Astrocyte (in vitro differentiated cells and primary cell): Measurements from ENCODE around the gene SEMA6A. TPM values are rescaled to one million over a fixed set of nuclear protein-coding genes. Genes with fewer than 3 reads are reported as not detected.

Experiments used
- DNase-seq: peaks from one replicate; pipeline ENCODE4 v3.0.0-alpha.2; 2010; ENCODE audit warnings: low read depth
- FAIRE-seq: peaks from 2 replicates; lab custom pipeline; 2011; peaks lifted over from hg19 to GRCh38; lab: Jason Lieb, UNC
- H2AFZ ChIP-seq: 2 replicates; pipeline ENCODE4 v1.6.0; 2012; ENCODE audit warnings: low read depth, low read length, inconsistent platforms
- H3K27ac ChIP-seq: 2 replicates; pipeline ENCODE4 v1.5.1; 2011; ENCODE audit warnings: low read depth, low read length, inconsistent platforms
- H3K27me3 ChIP-seq: 2 replicates; pipeline ENCODE4 v1.6.0; 2011; ENCODE audit warnings: low read length, inconsistent platforms; ENCODE audit not compliant: insufficient read depth
- H3K36me3 ChIP-seq: 2 replicates; pipeline ENCODE4 v1.5.1; 2011; ENCODE audit warnings: low read length, inconsistent platforms; ENCODE audit not compliant: insufficient read depth
- H3K4me1 ChIP-seq: 2 replicates; pipeline ENCODE4 v1.5.1; 2011; ENCODE audit warnings: low read length, inconsistent platforms; ENCODE audit not compliant: insufficient read depth
- H3K4me2 ChIP-seq: 2 replicates; pipeline ENCODE4 v1.6.0; 2012; ENCODE audit warnings: low read length, inconsistent platforms
- H3K4me3 ChIP-seq: 2 replicates; pipeline ENCODE4 v1.5.1; 2011; ENCODE audit warnings: low read depth, mild to moderate bottlenecking, low read length, inconsistent platforms; ENCODE audit not compliant: insufficient read depth
- H3K79me2 ChIP-seq: 2 replicates; pipeline ENCODE4 v1.6.0; 2012; ENCODE audit warnings: mild to moderate bottlenecking, low read length, inconsistent platforms; ENCODE audit not compliant: insufficient read depth
- H3K9ac ChIP-seq: 2 replicates; pipeline ENCODE4 v1.6.0; 2012; ENCODE audit warnings: mild to moderate bottlenecking, low read length, inconsistent platforms
- H3K9me3 ChIP-seq: 2 replicates; pipeline ENCODE4 v1.5.1; 2012; ENCODE audit warnings: low read depth, mild to moderate bottlenecking, low read length, inconsistent platforms; ENCODE audit not compliant: insufficient read depth
- H4K20me1 ChIP-seq: 2 replicates; pipeline ENCODE4 v1.6.0; 2012; ENCODE audit warnings: low read length, inconsistent platforms; ENCODE audit not compliant: insufficient read depth
- H3K27ac Mint-ChIP-seq: one replicate; pipeline ENCODE4 v1.8.0; 2021; ENCODE audit warnings: mild to moderate bottlenecking, mixed read lengths; ENCODE audit not compliant: unreplicated experiment
- H3K27me3 Mint-ChIP-seq: one replicate; pipeline ENCODE4 v1.8.0; 2021; ENCODE audit warnings: low read depth, mixed read lengths; ENCODE audit not compliant: unreplicated experiment
- H3K36me3 Mint-ChIP-seq: one replicate; pipeline ENCODE4 v1.8.0; 2021; ENCODE audit warnings: low read depth, mixed read lengths; ENCODE audit not compliant: unreplicated experiment
- H3K4me1 Mint-ChIP-seq: one replicate; pipeline ENCODE4 v1.8.0; 2021; ENCODE audit warnings: low read depth, mixed read lengths; ENCODE audit not compliant: unreplicated experiment
- H3K4me3 Mint-ChIP-seq: one replicate; pipeline ENCODE4 v1.8.0; 2021; ENCODE audit warnings: mild to moderate bottlenecking, moderate library complexity, mixed read lengths; ENCODE audit not compliant: unreplicated experiment
- H3K9me3 Mint-ChIP-seq: one replicate; pipeline ENCODE4 v1.8.0; 2021; ENCODE audit warnings: mild to moderate bottlenecking, mixed read lengths; ENCODE audit not compliant: unreplicated experiment
- EZH2 ChIP-seq: IDR thresholded peaks from 2 replicates; pipeline ENCODE4 v1.6.1; 2012; ENCODE audit warnings: mild to moderate bottlenecking, low read length, inconsistent platforms; ENCODE audit not compliant: insufficient read depth
- total RNA-seq: library from RNA; stranded (reverse); gene quantifications from 2 replicates; pipeline ENCODE4 v1.2.1, GENCODE V29; 2021
- TF ChIP-seq, protein P1 (sequence below): IDR thresholded peaks from 2 replicates; pipeline ENCODE4 v1.5.1; 2011; ENCODE audit warnings: low read depth, mild to moderate bottlenecking, inconsistent platforms, low read length, moderate library complexity; ENCODE audit not compliant: insufficient read depth

Gene SEMA6A
- total RNA-seq, 1 donor from 2014 or later, result 34.2 TPM

DNA sequence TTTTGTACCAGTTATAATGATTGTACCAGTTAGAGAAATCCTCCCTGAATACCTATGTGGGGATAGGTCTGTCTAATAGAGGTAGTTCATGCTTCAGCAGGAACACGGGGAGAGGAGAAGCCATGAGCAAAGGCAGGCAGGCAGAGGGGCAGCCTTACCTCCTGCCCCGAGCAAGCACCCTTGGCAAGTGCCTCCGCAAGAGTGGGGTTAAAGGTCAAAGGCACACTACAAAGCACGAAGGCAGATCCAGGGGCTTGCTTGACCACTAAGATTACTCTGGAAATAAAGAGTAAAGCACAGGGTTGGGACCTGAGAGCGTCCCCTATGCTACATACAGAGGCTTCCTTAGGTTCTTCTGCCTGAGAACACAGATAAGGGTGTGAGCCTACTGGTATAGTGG is 100.9 kb downstream of the SEMA6A start:
- no peak overlapping the region for H3K4me2 ChIP-seq
- H3K4me1 ChIP-seq, result no peaks in the 10 kb centered on the region
- Mint-ChIP-seq H3K36me3 (peaks cover 16% of the 10 kb centered on the region), H3K27ac (no peak overlapping the region), H3K4me1 (peaks cover 4% of the 10 kb centered on the region), H3K9me3 (peaks cover 12% of the 10 kb centered on the region), H3K4me3 (no peak overlapping the region), H3K27me3 (no peaks in the 10 kb centered on the region)
- TF ChIP-seq EZH2, result no peak
- TF ChIP-seq, protein P1, sequence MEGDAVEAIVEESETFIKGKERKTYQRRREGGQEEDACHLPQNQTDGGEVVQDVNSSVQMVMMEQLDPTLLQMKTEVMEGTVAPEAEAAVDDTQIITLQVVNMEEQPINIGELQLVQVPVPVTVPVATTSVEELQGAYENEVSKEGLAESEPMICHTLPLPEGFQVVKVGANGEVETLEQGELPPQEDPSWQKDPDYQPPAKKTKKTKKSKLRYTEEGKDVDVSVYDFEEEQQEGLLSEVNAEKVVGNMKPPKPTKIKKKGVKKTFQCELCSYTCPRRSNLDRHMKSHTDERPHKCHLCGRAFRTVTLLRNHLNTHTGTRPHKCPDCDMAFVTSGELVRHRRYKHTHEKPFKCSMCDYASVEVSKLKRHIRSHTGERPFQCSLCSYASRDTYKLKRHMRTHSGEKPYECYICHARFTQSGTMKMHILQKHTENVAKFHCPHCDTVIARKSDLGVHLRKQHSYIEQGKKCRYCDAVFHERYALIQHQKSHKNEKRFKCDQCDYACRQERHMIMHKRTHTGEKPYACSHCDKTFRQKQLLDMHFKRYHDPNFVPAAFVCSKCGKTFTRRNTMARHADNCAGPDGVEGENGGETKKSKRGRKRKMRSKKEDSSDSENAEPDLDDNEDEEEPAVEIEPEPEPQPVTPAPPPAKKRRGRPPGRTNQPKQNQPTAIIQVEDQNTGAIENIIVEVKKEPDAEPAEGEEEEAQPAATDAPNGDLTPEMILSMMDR, result no peak
- no peaks in the 10 kb centered on the region for H4K20me1 ChIP-seq
- H3K4me3 ChIP-seq, result no peak overlapping the region
- no peaks in the 10 kb centered on the region for H3K27me3 ChIP-seq
- FAIRE-seq, result no peak
- H3K9ac ChIP-seq, result no peak overlapping the region
- no peaks in the 10 kb centered on the region for H3K36me3 ChIP-seq
- H3K9me3 ChIP-seq, result peaks cover 10% of the 10 kb centered on the region
- H3K27ac ChIP-seq, result no peak overlapping the region
- no peaks in the 10 kb centered on the region for H3K79me2 ChIP-seq
- H2AFZ ChIP-seq, result no peak overlapping the region
- no peak for DNase-seq

DNA sequence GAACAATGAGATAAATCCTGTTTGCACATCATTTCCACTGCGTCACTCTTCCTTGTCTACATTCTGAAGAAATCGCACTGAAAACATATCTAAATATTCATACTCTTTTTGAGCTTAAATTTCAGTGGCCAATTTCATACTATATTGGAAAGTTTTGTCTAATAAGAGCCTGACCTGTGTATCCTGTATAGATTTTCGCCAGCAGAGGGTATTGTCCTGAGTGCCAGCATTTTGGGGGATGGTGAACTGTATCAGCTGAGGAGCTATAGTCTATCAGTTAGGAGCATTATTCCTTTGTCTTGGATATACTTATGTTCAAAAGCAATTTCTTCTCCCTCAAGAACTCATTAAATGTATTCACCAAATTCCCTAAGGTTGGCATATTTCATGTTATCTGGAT is 102.3 kb downstream of the SEMA6A start:
- no peaks in the 10 kb centered on the region for H3K27me3 Mint-ChIP-seq
- Histone ChIP-seq H3K27me3 (no peaks in the 10 kb centered on the region), H2AFZ (no peak overlapping the region), H3K4me1 (no peaks in the 10 kb centered on the region), H3K36me3 (no peaks in the 10 kb centered on the region), H3K9me3 (peaks cover 10% of the 10 kb centered on the region), H3K4me2 (no peak overlapping the region), H3K9ac (no peak overlapping the region), H3K4me3 (no peak overlapping the region), H3K27ac (no peak overlapping the region), H3K79me2 (no peaks in the 10 kb centered on the region), H4K20me1 (no peaks in the 10 kb centered on the region)
- H3K4me1 Mint-ChIP-seq, result no peaks in the 10 kb centered on the region
- TF ChIP-seq EZH2, result no peak
- TF ChIP-seq, protein P1, result no peak
- H3K4me3 Mint-ChIP-seq, result no peak overlapping the region
- DNase-seq, result no peak
- FAIRE-seq, result no peak
- H3K36me3 Mint-ChIP-seq, result peaks cover 19% of the 10 kb centered on the region
- H3K27ac Mint-ChIP-seq, result no peak overlapping the region
- peaks cover 13% of the 10 kb centered on the region for H3K9me3 Mint-ChIP-seq

DNA sequence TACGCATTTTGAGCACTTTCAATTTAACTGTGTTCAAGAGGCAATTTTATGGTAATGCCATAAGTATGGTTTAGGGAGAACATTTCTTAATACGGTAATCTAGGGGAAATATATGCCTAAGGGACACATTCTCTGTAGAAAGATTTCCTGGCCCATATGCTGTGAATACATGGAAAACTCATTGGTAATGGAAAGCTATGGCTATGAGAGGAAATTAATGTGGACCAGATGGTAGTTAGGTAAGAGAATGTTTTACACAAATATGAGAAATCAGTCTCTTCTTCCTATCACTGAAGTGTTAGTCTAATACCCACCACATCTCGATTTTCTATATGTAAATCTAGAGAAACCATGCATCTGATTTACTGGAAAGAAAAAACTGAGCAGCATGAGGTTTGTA is 105.0 kb downstream of the SEMA6A start:
- H3K27ac ChIP-seq, result no peak overlapping the region
- TF ChIP-seq, protein P1, result no peak
- TF ChIP-seq EZH2, result no peak

More for the DNA sequence above, 105.0 kb downstream of the SEMA6A start:
- peaks cover 4% of the 10 kb centered on the region for H3K9me3 ChIP-seq
- no peak overlapping the region for H3K4me2 ChIP-seq
- no peak overlapping the region for H2AFZ ChIP-seq
- DNase-seq (no peak), FAIRE-seq (no peak)
- no peaks in the 10 kb centered on the region for H4K20me1 ChIP-seq
- H3K27me3 Mint-ChIP-seq, result no peaks in the 10 kb centered on the region
- no peak overlapping the region for H3K9ac ChIP-seq
- H3K9me3 Mint-ChIP-seq, result peaks cover 5% of the 10 kb centered on the region
- H3K27me3 ChIP-seq, result no peaks in the 10 kb centered on the region
- H3K4me1 ChIP-seq, result no peaks in the 10 kb centered on the region
- no peaks in the 10 kb centered on the region for H3K79me2 ChIP-seq
- no peak overlapping the region for H3K27ac Mint-ChIP-seq
- H3K36me3 ChIP-seq, result no peaks in the 10 kb centered on the region
- H3K36me3 Mint-ChIP-seq, result peaks cover 12% of the 10 kb centered on the region
- no peaks in the 10 kb centered on the region for H3K4me1 Mint-ChIP-seq
- no peak overlapping the region for H3K4me3 Mint-ChIP-seq
- H3K4me3 ChIP-seq, result no peak overlapping the region
